GM18873 (cell line): ENCODE data around the gene IQCE.
"Not testable (repeated sequence)": the region's sequence is repeated elsewhere in the genome, so short reads cannot be mapped to it uniquely, and the experiment has no call there.

ENCODE experiments used
- ATAC-seq: cut with Tn5 transposase; IDR thresholded peaks from one replicate; pipeline ENCODE4 v1.9.1; 2021; ENCODE audit warnings: mild to moderate bottlenecking, moderate library complexity, moderate number of reproducible peaks; ENCODE audit not compliant: unreplicated experiment, low FRiP score

IQCE gene

DNA sequence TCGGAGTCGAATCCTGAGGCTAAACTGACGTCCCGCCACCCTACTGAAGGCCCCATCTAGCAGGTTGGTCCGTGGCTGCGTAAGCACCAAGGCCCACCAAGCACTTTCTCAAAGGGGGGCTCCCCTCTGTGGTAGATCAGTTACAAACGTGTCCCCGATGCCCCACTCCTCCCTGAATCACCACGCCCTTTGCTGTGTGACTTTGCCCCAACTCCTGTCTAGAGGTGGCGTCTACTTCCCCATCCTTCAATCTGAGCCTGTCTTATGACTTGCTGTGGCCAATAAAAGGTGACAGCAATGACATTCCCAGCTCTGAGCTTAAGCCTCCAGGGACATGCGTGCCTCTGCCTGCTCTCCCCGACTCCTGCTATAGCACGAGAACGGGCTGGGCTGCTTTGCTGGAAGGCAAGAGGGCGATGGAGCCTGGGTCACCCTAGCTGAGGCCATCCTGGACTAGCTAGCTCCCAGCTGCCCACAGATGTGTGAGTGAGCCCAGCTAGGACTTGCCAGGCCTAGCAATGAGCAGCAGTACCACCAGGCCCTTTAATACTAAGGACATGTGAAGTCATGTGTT lies 26.5 kb upstream of the IQCE start:
- ATAC-seq = not testable (repeated sequence)

DNA sequence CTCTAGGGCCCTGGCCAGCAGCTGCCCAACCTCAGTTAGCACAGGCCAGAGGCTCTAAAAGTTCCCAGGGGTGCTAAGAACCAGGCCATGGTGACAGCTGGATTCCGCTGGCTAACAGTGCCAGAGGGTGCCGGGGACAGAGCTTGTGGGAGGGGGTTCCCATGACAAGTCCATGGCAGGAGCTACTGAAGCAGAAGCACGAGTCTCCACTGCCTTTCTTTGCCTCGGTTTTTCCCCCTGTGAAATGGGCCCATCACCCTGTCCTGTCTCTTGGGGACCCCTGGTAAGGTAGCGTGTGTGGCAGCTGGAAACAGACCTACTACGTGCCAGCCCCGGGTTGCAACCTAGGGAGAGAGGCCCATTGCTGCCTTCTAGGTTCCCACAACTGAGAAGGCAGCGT lies 26.0 kb upstream of the IQCE start:
- ATAC-seq = not testable (repeated sequence)

DNA sequence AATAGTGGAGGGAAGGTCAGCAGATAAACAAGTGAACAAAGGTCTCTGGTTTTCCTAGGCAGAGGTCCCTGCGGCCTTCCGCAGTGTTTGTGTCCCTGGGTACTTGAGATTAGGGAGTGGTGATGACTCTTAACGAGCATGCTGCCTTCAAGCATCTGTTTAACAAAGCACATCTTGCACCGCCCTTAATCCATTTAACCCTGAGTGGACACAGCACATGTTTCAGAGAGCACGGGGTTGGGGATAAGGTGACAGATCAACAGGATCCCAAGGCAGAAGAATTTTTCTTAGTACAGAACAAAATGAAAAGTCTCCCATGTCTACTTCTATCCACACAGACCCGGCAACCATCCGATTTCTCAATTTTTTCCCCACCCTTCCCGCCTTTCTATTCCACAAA lies 25.2 kb upstream of the IQCE start:
- ATAC-seq = not testable (repeated sequence)

DNA sequence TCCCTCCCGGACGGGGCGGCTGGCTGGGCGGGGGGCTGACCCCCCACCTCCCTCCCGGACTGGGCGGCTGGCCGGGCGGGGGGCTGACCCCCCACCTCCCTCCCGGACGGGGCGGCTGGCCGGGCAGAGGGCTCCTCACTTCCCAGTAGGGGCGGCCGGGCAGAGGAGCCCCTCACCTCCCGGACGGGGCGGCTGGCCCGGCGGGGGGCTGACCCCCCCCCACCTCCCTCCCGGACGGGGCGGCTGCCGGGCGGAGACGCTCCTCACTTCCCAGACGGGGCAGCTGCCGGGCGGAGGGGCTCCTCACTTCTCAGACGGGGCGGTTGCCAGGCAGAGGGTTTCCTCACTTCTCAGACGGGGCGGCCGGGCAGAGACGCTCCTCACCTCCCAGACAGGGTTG lies 24.6 kb upstream of the IQCE start:
- not testable (repeated sequence) for ATAC-seq

DNA sequence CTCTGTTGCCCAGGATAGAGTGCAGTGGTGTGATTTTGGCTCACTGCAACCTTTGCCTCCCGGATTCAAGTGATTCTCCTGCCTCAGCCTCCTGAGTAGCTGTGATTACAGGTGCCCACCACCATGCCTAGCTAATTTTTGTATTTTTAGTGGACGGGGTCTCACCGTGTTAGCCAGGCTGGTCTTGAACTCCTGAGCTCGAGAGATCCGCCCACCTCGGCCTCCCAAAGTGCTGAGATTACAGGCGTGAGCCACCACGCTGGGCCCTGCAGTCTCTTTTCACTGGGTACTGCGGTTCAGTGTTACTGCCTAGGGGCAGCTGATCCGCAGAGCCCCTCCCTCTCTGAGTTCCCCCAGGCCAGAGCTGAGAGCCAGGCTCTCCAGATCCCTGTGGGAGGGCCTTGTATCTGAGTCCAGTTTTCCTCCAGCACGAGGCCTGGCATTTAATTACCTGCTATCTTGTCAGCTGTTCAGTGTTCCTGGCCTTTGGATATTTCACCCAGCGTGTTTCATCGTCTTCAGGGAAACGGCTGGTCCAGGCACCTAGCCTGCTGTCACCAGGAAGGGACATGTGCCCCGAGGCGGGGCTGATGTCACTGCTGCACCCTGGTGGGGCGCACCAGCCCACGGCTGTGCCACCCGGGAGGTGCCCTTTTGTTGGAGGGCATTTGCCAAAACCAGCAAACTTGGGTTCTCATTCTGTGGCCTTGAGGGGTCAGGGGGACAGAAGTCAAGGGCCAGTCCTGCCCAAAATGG lies 22.7 kb upstream of the IQCE start:
- not testable (repeated sequence) for ATAC-seq

DNA sequence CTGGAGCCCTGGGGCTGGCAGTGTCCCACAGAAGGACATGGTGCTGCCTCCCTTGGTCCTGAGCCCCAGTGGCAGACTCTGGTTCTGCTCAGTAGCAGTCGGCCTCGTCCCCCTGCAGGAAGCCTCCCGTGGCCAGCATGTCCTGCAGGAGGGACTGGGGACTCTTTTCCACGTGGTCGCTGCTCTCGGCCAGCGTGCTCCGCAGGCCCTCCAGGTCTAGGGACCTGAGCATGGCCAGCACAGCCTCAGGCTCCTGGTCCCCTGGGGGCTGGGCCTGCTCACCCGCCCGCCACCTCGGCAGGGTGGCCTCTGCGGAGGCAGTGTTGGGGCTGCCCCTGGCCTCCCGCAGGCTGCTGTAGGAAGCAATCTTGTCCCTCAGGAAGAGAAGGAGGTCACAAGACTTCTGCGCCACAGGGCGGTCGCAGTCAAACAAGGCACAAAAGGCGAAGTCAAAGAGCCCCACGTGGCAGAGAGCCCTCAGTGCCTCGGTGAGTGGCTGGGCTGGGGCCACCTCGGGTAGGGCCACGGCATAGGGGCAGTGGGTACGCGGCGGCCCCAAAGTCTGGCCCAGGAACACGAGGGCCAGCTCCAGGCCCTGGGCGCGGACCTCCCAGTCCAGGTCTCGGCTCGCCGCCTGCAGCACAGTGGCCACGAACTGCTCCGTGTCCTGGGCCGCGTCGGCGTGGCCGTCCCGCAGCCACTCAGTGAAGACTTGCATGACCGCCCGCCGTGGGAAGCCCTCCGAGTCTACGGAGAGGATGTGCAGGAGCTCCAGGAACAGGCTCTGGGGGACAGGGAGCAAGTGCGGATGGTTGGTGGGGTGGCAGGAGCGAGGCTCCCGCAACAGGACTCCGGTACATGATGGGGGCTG lies 20.6 kb upstream of the IQCE start:
- no peak for ATAC-seq

DNA sequence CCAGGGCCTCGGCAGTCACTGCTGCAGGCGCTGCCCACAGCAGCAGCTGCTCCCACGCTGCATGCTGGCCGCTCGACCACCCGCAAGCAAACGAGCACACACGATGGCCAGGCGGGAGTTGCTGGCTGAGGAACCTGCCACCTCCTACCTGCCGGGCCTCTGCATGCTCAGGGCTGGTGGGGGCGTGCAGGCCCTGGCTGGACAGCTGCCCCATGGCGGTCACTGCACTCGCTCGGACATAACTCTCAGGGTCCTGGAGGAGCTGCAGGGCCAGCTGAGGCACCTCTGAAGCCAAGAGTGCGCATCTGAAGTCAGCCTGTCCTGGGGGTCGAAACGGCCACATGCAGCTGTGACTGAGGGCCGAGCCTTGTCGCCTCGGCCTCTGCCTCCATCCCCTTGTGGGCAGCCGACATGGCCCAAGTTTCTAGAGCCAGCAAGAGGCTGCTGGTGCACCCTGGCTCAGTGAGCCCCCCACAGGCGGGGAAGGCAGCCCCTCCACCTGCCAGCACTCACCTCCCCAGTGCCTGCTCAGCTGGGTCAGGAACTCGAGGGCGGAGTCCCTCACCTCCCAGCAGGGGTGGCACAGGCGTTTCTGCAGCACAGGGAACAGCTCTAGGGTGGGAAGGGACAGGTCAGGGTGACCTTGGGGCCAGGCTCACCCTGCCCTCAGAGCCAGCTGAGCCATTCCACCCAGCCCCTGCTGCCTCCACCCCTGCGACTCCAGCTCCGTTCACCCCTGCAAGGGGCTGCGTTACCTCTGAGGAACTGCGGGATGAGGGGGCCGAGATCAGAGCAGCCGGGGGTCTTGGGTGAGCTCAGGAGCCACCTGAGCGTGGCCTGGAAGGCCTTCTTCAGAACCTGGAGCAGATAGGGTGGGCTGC lies 19.5 kb upstream of the IQCE start:
- no peak for ATAC-seq

DNA sequence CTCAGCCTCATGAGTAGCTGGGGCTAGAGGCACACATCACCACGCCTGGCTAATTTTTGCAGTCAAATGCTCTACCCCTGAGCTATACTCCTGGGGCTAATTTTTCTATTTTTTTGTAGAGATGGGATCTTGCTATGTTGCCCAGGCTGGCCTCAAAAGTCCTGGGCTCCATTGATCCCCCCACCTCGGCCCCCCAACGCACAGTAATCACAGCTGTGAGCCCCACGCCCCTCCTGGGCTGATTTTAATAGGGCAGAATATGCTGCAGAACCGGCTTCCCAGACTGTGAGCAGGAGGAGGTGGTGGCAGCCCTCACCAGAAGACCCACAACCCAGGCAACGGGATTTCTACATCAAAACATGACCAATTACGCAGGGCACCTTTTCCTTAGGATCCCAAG lies 18.6 kb upstream of the IQCE start:
- ATAC-seq = no peak

DNA sequence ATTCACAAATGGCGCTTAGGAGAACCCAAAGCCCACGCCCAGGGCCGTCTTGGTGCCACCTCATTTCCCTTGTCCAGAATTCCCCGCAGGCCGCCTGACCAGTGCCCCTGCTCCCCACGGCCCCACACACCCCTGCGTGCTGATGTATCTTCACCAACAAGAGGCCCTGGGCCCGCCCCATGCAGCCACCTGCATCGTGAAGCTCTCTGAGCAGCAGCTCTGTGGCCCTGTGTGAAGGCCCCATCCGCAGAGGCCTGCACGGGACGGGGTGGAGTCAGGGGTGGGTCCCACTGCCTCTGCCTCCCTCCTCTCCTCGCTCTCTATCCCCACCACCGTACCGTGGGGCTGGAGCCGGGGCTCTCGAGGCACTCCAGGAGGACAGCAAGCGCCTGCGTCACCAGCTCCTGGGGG lies 18.1 kb upstream of the IQCE start:
- ATAC-seq = no peak

DNA sequence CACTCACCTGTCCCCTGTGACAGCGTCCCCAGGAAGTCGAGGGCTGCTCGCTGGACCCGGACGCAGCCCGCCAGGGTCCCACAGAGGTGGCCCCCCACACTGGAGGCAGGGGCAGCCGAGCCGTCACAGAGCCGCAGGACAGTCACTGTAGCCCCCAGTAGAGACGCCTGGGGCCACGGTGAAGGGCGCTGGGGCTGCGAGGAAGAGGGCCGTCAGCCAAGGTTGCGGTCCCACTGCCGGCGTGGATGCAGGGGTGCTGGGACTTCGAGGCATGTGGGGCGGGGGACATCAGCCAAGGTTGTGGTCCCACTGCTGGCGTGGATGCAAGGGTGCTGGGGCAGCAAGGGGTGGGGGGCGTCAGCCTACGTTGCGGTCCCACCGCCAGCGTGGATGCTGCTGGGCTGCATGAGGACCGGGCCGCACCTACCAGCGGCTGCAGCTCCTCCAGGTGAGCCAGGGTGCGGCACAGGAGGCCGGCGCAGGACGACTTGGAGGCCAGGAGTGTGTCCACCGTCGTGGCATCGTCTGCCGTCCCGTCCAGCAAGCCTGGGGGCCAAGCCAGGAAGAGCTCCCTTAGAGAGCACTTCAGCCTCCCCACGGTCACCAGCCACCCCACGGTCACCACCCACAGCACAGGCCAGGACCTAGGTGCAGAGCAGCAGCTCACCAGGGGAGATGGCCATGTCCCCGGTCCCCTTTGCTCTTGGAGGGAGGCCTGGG lies 17.3 kb upstream of the IQCE start:
- no peak for ATAC-seq

DNA sequence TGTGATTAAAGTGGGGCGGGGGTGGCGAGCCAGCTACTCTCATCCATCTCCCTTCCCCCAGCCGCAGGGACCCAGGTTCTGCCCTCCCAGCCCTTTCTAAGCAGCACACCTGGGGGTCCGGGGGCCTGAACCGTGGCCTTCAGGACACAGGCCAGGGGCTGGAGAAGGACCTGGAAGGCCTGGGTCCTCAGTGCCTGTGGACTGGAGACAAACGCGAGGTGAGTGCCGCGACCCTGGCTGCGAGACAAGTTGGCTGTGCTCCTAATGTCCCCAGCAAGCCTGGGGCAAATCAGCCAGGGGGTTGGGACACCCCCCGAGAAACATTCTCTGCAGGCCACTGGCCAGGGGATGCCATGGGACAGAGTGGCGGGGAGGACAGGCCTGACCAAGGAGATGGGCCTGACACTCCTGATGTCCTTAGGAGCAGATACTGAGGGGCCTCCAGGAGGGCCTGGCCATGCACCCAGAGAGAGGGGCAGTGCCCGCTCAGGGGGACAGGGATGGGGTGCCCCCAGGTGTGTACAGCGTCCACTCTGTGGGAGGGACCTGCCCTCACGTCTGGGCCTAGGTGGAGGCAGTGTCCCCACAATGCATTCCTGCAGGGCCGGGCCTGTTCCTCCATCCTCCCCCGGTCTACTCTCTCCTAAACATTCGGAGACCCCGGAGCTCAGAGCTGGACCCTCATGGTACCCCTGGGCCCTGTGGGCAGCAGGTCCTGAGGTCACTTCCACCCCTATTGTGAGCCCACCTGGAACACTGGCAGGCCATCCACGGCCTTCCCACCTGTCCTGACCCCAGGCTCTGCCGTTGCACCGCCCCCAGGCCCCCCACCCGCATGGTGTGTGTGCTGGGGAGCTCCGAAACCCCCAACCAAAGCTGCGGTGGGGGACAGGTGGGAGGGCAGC lies 16.5 kb upstream of the IQCE start:
- ATAC-seq = no peak

DNA sequence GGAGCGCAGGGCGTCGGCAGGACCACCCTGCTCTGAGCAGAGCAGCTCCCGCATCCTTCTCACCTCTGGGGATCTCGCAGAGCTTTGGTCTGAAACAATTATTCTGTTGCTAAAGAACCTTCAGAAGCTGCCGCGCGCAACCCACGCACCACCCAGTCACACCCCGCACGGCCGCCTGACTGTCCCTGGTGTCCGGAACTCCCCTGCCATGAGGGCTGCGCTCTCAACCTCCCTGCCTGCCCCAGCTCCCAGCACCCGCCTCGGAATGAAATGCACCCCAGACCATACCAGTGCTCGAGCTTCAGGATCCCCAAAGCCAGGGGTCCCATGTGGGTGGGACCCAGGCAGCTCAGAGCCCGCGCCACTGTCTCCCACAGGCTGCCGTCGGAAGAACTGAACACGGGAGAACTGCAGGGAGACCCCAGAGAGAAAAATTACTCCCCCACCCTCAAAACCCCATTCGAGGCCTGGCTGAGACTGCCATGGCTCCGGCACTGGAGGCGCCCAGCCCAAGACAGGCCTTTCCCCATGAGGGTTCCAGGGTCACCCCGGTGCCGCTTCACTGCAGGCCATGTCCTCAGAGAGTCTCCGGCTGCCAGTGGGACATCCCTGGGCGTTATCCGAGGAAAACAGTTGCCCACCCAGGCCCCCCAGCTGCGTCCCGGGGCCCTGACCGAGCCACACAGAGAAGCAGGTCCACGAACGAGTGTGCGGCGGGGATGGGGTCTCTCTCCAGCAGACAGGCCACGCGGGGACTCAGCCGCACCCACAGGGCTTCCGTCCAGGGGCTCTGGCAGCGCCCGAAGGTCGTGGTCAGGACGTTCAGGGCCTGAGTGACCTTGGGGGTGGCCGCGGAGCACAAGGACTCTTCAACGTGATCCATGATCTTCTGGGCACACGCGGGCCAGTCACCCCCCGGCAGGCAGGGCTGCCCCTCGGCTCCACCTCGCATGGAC lies 15.6 kb upstream of the IQCE start:
- ATAC-seq = no peak

DNA sequence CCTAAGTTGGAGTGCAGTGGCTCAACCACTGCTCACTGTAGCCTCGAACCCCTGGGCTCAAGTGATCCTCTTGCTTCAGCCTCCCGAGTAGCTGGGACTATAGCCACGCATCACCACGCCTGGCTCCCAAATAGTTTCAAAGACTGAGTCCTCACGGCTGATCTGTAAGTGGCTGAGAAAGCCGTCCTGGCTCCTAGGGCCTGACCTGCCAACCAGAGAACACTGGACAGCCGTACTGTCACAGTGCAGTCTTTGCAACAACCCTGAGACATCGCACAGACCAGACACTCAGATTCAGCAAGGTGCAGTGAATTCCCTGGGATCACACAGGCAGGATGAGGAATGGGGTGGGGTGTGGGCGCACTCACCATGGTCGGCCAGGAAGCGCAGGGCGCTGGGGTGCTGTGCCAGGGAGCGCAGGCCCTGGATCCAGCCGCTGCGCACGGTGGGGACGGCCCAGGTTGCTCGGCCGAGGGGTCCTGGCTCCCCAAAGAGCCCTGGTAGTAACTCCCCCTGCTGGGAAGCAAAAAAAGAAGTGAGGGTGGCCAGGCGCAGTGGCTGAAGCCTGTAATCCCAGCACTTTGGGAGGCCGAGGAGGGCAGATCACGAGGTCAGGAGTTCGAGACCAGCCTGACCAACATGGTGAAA lies 14.1 kb upstream of the IQCE start:
- ATAC-seq = no peak

DNA sequence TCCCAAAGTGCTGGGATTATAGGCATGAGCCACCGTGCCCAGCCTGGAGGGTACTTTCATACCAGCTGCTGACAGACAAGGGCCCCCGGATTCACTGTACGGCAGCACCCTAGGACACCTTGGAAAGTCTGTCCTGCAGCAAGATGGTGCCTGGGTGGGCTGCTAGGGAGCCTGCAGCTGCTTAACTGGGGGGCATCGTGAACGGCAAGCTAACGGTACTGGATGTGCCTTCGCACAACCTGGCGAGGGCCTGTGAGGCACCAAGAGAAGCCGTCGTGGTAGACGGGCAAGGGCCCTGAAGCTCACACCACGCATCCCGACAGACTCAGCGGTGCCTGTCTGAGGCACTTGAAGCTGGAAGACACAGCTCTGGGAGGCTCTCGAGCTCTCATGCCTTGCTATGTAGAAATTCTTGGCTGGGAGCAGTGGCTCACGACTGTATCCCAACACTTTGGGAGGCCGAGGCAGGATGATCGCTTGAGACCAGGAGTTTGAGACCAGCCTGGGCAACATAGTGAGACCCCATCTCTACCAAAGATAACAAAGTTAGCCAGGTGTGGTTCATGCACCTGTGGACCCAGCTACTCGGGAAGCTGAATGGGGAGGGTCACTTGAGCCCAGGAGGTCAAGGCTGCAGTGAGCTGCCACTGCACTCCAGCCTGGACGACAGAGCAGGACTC lies 12.9 kb upstream of the IQCE start:
- ATAC-seq = no peak

DNA sequence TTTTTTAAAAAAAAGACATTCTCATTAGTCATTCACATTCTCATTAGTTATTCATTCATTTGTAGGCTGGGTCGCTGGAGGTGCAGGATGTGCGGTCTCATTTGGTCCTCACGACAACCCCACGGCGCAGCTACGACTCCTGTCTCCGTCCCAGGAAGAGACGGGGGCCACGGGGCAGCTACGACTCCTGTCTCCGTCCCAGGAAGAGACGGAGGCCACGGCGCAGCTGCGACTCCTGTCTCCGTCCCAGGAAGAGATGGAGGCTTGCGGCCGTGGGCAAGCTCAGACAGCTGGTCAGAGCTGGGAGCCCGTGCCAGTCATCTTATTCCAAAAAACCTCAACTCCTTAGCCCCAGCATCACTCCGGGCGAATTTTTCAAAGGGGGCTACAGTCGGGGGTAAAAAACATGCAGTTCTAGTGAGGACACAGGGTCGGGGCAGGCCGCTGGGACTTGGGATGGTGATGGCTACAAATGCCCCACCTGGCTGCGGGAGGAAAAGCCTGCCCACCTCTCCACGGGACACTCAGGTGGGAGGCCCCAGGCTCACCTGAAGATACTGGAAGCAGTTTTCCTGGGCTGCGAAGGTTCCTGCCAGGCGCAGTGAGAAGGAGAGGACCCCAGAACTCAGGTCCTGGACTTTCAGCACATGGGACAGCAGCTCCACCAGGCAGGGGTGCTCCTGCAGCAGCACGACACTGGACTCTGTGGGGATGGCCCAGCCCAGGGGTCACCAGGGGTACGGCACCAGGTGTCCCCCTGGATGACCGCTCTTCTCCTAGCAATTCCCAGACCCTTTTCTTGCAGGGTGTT lies 11.8 kb upstream of the IQCE start:
- no peak for ATAC-seq

DNA sequence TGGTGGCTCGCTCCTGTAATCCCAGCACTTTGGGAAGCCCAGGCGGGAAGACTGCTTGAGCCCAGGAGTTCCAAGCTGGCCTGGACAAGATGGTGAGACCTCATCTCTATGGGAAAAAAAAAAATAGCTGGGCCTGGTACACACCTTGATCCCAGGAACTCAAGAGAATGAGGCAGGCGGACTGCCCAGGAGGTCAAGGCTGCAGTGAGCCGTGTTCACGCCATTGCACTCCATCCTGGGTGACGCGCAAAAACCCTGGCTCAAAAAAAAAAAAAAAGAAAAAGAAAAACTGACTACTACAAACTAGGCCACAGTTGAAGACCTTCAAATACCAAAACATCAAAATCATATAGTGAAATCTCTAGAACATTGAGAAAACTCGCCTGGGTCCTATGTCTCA lies 7.4 kb upstream of the IQCE start:
- no peak for ATAC-seq
